K562 (cell line): ENCODE results near the gene IQSEC3. TPM values are rescaled to one million over a fixed set of nuclear protein-coding genes. Genes with fewer than 3 reads are reported as not detected.

Experiments
- ATAC-seq: fragments of 200-7000 bp; cut with Tn5 transposase; 3 replicates; pipeline ENCODE4 v1.9.1; 2020; ENCODE audit warnings: moderate library complexity
- BruUV-seq: library from RNA; stranded (reverse); fragments of 400-500 nt; replicated peaks from 2 replicates; lab custom pipeline; 2021; lab: Mats Ljungman, UMichigan
- CTCF ChIA-PET: fragments of 300-600 bp; formaldehyde crosslinking; extraction: SDS; loops from one replicate; lab custom pipeline; 2021; ENCODE audit warnings: low intra/inter-chr PET ratio; lab: Yijun Ruan, JAX
- POLR2A ChIA-PET: fragments of 300-600, 350-650 bp; sonication (Branson Sonifier 250); formaldehyde crosslinking; extraction: SDS; loops from one replicate; lab custom pipeline; 2021; ENCODE audit warnings: antibody characterized with exemption, inconsistent platforms; lab: Yijun Ruan, JAX
- DNase-seq, 4 experiments: peaks; one replicate each; pipeline versions ENCODE4 v3.0.0 to v3.0.0-alpha.2; 2011 to 2018; ENCODE audit warnings: low spot score in 3 of 4, mixed read lengths in 3 of 4; ENCODE audit errors: extremely low read depth in 1 of 4
- FAIRE-seq: peaks from 2 replicates; lab custom pipeline; 2011; peaks lifted over from hg19 to GRCh38; lab: Jason Lieb, UNC
- H2AFZ ChIP-seq: 2 replicates; pipeline ENCODE4 v1.6.0; 2011; ENCODE audit warnings: low read depth, low read length, control low read depth, inconsistent platforms
- H3K27ac ChIP-seq: fragments of 200-600 bp; 3 replicates; pipeline ENCODE4 v1.8.0; 2011; ENCODE audit warnings: low read depth, mild to moderate bottlenecking, control low read depth, inconsistent platforms, low read length, moderate library complexity, mixed read lengths; ENCODE audit errors: extremely low read depth
- H3K27me3 ChIP-seq, 2 experiments: fragments of 300-600 bp in 1 of 2; 2 replicates in 1 of 2; 3 replicates in 1 of 2; pipeline versions ENCODE4 v1.6.0 to v1.8.0; 2011; ENCODE audit warnings: inconsistent platforms in 2 of 2, low read length in 2 of 2, mild to moderate bottlenecking in 1 of 2, mixed read lengths in 1 of 2, moderate library complexity in 1 of 2; ENCODE audit not compliant: control insufficient read depth in 2 of 2, insufficient read depth in 2 of 2
- H3K36me3 ChIP-seq: fragments of 300-600 bp; 3 replicates; pipeline ENCODE4 v1.8.0; 2011; ENCODE audit warnings: mild to moderate bottlenecking, low read length, inconsistent platforms; ENCODE audit not compliant: control insufficient read depth, insufficient read depth
- H3K4me1 ChIP-seq, 2 experiments: fragments of 200-600 bp in 1 of 2; replicated peaks in 1 of 2; 2 replicates in 1 of 2; 3 replicates in 1 of 2; pipeline versions ENCODE4 v1.5.1 to v1.8.0; 2011; ENCODE audit warnings: inconsistent platforms in 2 of 2, low read length in 2 of 2, mild to moderate bottlenecking in 1 of 2, mixed read lengths in 1 of 2, moderate library complexity in 1 of 2; ENCODE audit not compliant: control insufficient read depth in 2 of 2, insufficient read depth in 2 of 2
- H3K4me2 ChIP-seq: 2 replicates; pipeline ENCODE4 v1.6.1; 2011; ENCODE audit warnings: low read length, control low read depth, inconsistent platforms, mixed read lengths; ENCODE audit not compliant: insufficient read depth
- H3K4me3 ChIP-seq: fragments of 200-600 bp; sonication (generic), shearing (Covaris generic); 2 replicates; pipeline ENCODE4 v1.5.1; 2016; ENCODE audit warnings: control low read depth, inconsistent platforms
- H3K79me2 ChIP-seq: fragments of 200-600 bp; 3 replicates; pipeline ENCODE4 v1.8.0; 2011; ENCODE audit warnings: low read length, inconsistent platforms; ENCODE audit not compliant: control insufficient read depth, insufficient read depth
- H3K9ac ChIP-seq, 2 experiments: 2 replicates each; pipeline versions ENCODE4 v1.6.0 to v1.6.1; 2011; ENCODE audit warnings: low read depth in 2 of 2, low read length in 2 of 2, control low read depth in 1 of 2, inconsistent platforms in 1 of 2, mild to moderate bottlenecking in 1 of 2, mixed read lengths in 1 of 2; ENCODE audit not compliant: insufficient read depth in 1 of 2
- H3K9me1 ChIP-seq: one replicate; pipeline ENCODE4 v1.6.0; 2011; ENCODE audit warnings: inconsistent platforms, mild to moderate bottlenecking, low read length, moderate library complexity; ENCODE audit not compliant: control insufficient read depth, insufficient read depth
- H3K9me3 ChIP-seq: replicated peaks from 2 replicates; pipeline ENCODE4 v1.5.1; 2011; ENCODE audit warnings: low read depth, low read length, inconsistent platforms; ENCODE audit not compliant: control insufficient read depth, insufficient read depth
- H4K20me1 ChIP-seq: replicated peaks from 2 replicates; pipeline ENCODE4 v1.6.1; 2011; ENCODE audit warnings: low read length, inconsistent platforms, mixed read lengths; ENCODE audit not compliant: control insufficient read depth, insufficient read depth
- BRD4 ChIP-seq: fragments of 200-600 bp; sonication (generic); IDR thresholded peaks from 2 replicates; pipeline ENCODE4 v1.6.1; 2017; ENCODE audit warnings: inconsistent platforms
- KAT8 ChIP-seq: fragments of 450-650 bp; IDR thresholded peaks from 2 replicates; pipeline ENCODE4 v1.6.1; 2016; ENCODE audit warnings: low read depth, mild to moderate bottlenecking
- PHF21A ChIP-seq: fragments of 450-650 bp; IDR thresholded peaks from 2 replicates; pipeline ENCODE4 v1.6.1; 2017; ENCODE audit warnings: low read depth, borderline replicate concordance
- RBFOX2 ChIP-seq: fragments of 200-400 bp; formaldehyde crosslinking; IDR thresholded peaks from 2 replicates; pipeline ENCODE4 v1.6.1; 2017; ENCODE audit warnings: low read depth, mild to moderate bottlenecking, low read length, moderate library complexity
- ZNF282 ChIP-seq: sonication (generic); formaldehyde crosslinking; IDR thresholded peaks from 2 replicates; pipeline ENCODE4 v1.8.1; 2023; ENCODE audit warnings: missing genetic modification reagents
- WGBS: fragments of 100-300 bp; shearing (Covaris generic); methylation state at CpG from one replicate; pipeline ENCODE4 v1.1.6; 2016; ENCODE audit warnings: low coverage, mixed read lengths; ENCODE audit not compliant: insufficient coverage; ENCODE audit errors: missing lambda C conversion rate; 5-methylcytosine and 5-hydroxymethylcytosine counted together
- in situ Hi-C: fragments of 300-500 bp; cut with MboI; formaldehyde crosslinking; loops from 4 replicates; pipeline ENCODE4 v1.15.0; 2018; ENCODE audit warnings: inconsistent platforms, mixed read lengths
- intact Hi-C: fragments of 100-400 bp; cut with micrococcal nuclease; formaldehyde crosslinking; loops from 2 replicates; pipeline ENCODE4 v1.14.2; 2022
- polyA plus RNA-seq, 8 experiments: library from polyadenylated mRNA; depleted of rRNA in 4 of 8; stranded (reverse) in 5 of 8; unstranded in 3 of 8; fragments of >200 nt; fragmentation: Nextera tagmentation in 2 of 8; fragmentation: Illumina TruSeq in 1 of 8; extraction: Ambion mirVana in 2 of 8; extraction: Trizol in 1 of 8; gene quantifications; 2 replicates each; pipeline versions ENCODE4 v1.2.1 to v1.2.3, GENCODE V29; 2011 to 2014; ENCODE audit warnings: inconsistent platforms in 1 of 8, missing spikeins in 1 of 8
- total RNA-seq, 7 experiments: library from RNA; depleted of rRNA in 6 of 7; stranded (reverse); fragments of >200 nt in 6 of 7; fragmentation: Illumina TruSeq in 2 of 7; extraction: Trizol in 2 of 7; gene quantifications; 2 replicates each; pipeline versions ENCODE4 v1.2.1 to v1.2.3, GENCODE V29; 2011 to 2021; ENCODE audit warnings: low replicate concordance in 1 of 7
- TF ChIP-seq, protein P1 (sequence below): fragments of 200-400 bp; formaldehyde crosslinking; IDR thresholded peaks from 2 replicates; pipeline ENCODE4 v1.6.1; 2017; ENCODE audit warnings: mild to moderate bottlenecking, low read depth, low read length, moderate library complexity
- TF ChIP-seq, protein P2 (sequence below): fragments of 450-650 bp; IDR thresholded peaks from 2 replicates; pipeline ENCODE4 v1.6.1; 2017; ENCODE audit warnings: mild to moderate bottlenecking, moderate library complexity

The IQSEC3 gene
- total and polyA plus RNA-seq, 9 of the 15 experiments (the other 6 are each of a cell fraction or from before 2014, with no cell fraction given) = under 0.01 to 0.25 (median 0.08) TPM; not detected in 3

DNA sequence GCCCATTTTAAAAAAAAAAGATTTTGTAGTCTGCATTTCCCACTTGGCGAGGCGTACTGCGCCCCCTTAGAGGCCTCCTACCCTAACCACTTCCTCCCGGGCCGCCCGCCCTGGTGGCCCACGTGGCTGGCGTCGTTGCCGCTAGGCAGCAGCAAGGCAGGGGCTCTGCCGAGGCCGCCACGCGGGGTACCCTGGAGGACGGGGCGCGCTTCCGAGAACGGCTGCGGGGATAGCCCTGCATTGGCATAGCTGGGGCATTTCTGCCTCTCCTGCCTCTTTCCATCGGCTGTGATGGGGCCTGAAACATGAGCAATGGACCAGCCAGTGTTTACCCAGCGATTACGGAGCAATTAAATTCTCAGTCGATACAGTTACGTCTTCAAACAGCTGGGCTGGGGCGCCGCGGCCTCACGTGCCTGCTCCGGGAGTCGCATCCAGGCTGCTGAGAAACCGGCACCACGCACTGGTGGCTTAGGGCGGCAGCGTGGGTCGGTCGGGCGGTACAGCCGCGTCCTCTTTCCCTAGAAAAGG is 38.0 kb downstream of the IQSEC3 start:
- Histone ChIP-seq H2AFZ (no peak overlapping the region), H3K4me2 (no peak overlapping the region), H3K9ac (no peak overlapping the region), H3K9me1 (no peaks in the 10 kb centered on the region), H3K27ac (no peak overlapping the region), H3K36me3 (no peaks in the 10 kb centered on the region), H3K4me1 (peaks cover 33% of the 10 kb centered on the region in 2 experiments), H4K20me1 (no peaks in the 10 kb centered on the region), H3K79me2 (no peaks in the 10 kb centered on the region), H3K27me3 (no peaks in the 10 kb centered on the region; a peak in 1 of 5 replicates), H3K9me3 (no peaks in the 10 kb centered on the region), H3K4me3 (no peak overlapping the region)
- ATAC-seq (no peak), FAIRE-seq (no peak), DNase-seq (no peak)
- POLR2A ChIA-PET = no interaction called here
- in situ Hi-C loops (no loop called here), intact Hi-C loops (no loop called here)
- no TSS peak for BruUV-seq
- CTCF ChIA-PET = no interaction called here
- WGBS = 93% methylated on average over 24 of the region's 40 CpGs
- TF ChIP-seq RBFOX2 = 0 out of 2 replicates have a peak, but pooled peaks have one; percentile 31
- TF ChIP-seq, protein P1, sequence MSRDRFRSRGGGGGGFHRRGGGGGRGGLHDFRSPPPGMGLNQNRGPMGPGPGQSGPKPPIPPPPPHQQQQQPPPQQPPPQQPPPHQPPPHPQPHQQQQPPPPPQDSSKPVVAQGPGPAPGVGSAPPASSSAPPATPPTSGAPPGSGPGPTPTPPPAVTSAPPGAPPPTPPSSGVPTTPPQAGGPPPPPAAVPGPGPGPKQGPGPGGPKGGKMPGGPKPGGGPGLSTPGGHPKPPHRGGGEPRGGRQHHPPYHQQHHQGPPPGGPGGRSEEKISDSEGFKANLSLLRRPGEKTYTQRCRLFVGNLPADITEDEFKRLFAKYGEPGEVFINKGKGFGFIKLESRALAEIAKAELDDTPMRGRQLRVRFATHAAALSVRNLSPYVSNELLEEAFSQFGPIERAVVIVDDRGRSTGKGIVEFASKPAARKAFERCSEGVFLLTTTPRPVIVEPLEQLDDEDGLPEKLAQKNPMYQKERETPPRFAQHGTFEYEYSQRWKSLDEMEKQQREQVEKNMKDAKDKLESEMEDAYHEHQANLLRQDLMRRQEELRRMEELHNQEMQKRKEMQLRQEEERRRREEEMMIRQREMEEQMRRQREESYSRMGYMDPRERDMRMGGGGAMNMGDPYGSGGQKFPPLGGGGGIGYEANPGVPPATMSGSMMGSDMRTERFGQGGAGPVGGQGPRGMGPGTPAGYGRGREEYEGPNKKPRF = no peak

DNA sequence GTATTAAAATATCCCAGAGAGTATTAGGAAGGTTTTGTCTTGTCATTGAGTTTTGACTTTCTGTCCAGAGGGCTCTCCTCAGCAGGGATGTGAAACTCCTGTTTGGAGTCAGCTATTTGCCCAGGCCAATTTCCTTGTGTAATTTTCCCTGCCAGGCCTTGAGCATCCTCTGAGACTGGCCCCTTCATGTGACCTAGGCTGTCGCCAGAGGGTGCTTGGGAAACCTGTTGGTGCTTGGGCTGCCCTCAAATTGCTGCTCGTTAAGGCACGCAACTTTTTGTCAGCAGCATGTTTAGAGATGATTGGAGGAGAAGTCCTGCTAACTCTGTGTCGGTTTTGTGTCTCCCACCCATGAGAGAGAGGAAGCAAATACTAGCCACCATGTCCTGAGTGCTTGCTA is 39.1 kb downstream of the IQSEC3 start:
- H3K36me3 ChIP-seq = no peaks in the 10 kb centered on the region
- no peaks in the 10 kb centered on the region for H4K20me1 ChIP-seq
- H3K27ac ChIP-seq = no peak overlapping the region
- 0 out of 2 replicates have a peak overlapping the region, but pooled peaks have one; percentile 34 for H2AFZ ChIP-seq
- H3K27me3 ChIP-seq = no peaks in the 10 kb centered on the region; a peak in 1 of 5 replicates
- H3K9ac ChIP-seq = no peak overlapping the region
- BruUV-seq = no TSS peak
- WGBS = 57% methylated on average over 4 of the region's 4 CpGs
- FAIRE-seq (no peak), DNase-seq (no peak), ATAC-seq (no peak)
- H3K9me3 ChIP-seq = no peaks in the 10 kb centered on the region
- ChIA-PET CTCF (no interaction called here), POLR2A (no interaction called here)
- H3K9me1 ChIP-seq = no peaks in the 10 kb centered on the region
- in situ Hi-C loops = no loop called here
- no peak overlapping the region for H3K4me3 ChIP-seq
- no peak overlapping the region for H3K4me2 ChIP-seq
- no peaks in the 10 kb centered on the region for H3K79me2 ChIP-seq
- intact Hi-C loops = no loop called here
- peaks cover 34 to 37% of the 10 kb centered on the region in 2 experiments for H3K4me1 ChIP-seq
- TF ChIP-seq ZNF282 (CRISPR knock-in tag) (no peak), PHF21A (no peak), BRD4 (no peak), KAT8 (no peak)
- TF ChIP-seq, protein P2, sequence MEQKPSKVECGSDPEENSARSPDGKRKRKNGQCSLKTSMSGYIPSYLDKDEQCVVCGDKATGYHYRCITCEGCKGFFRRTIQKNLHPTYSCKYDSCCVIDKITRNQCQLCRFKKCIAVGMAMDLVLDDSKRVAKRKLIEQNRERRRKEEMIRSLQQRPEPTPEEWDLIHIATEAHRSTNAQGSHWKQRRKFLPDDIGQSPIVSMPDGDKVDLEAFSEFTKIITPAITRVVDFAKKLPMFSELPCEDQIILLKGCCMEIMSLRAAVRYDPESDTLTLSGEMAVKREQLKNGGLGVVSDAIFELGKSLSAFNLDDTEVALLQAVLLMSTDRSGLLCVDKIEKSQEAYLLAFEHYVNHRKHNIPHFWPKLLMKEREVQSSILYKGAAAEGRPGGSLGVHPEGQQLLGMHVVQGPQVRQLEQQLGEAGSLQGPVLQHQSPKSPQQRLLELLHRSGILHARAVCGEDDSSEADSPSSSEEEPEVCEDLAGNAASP = no peak
